IMR-90 (cell line): ENCODE measurements around the gene PADI1. TPM values are rescaled to one million over a fixed set of nuclear protein-coding genes. Genes with fewer than 3 reads are reported as not detected.

Experiments
- ATAC-seq: fragments of 200-7000 bp; cut with Tn5 transposase; 2 replicates; pipeline ENCODE4 v1.9.1; 2020; ENCODE audit warnings: low read depth, mild to moderate bottlenecking, moderate library complexity
- BruUV-seq: library from RNA; stranded (reverse); fragments of 400-500 nt; replicated peaks from 2 replicates; lab custom pipeline; 2021; lab: Mats Ljungman, UMichigan
- CTCF ChIA-PET: fragments of 300-600 bp; formaldehyde crosslinking; extraction: SDS; loops from one replicate; lab custom pipeline; 2021; ENCODE audit warnings: antibody characterized with exemption; lab: Yijun Ruan, JAX
- POLR2A ChIA-PET: fragments of 300-600 bp; sonication (Branson Sonifier 250); formaldehyde crosslinking; loops from one replicate; lab custom pipeline; 2022; ENCODE audit warnings: antibody characterized with exemption; ENCODE audit not compliant: unreplicated experiment; lab: Charles Lee
- DNase-seq: peaks from one replicate; pipeline ENCODE4 v3.0.0; 2013
- H2AFZ ChIP-seq: replicated peaks from 2 replicates; pipeline ENCODE3; 2013; ENCODE audit warnings: low read length, mild to moderate bottlenecking; ENCODE audit not compliant: poor library complexity
- H2AK5ac ChIP-seq: 2 replicates; pipeline ENCODE4 v1.6.1; 2013; ENCODE audit warnings: low read depth, low read length, inconsistent platforms
- H2AK9ac ChIP-seq: replicated peaks from 2 replicates; pipeline ENCODE3; 2013; ENCODE audit warnings: mild to moderate bottlenecking, low read depth, low read length, moderate library complexity; ENCODE audit not compliant: poor library complexity
- H2BK120ac ChIP-seq: 2 replicates; pipeline ENCODE4 v1.6.1; 2013; ENCODE audit warnings: low read depth, low read length, inconsistent platforms
- H2BK15ac ChIP-seq: 3 replicates; pipeline ENCODE4 v1.6.1; 2013; ENCODE audit warnings: low read depth, low read length, inconsistent platforms
- H2BK20ac ChIP-seq: 2 replicates; pipeline ENCODE4 v1.6.1; 2013; ENCODE audit warnings: low read depth, mild to moderate bottlenecking, inconsistent platforms, low read length, moderate library complexity
- H2BK5ac ChIP-seq: 2 replicates; pipeline ENCODE4 v1.6.1; 2013; ENCODE audit warnings: mild to moderate bottlenecking, low read depth, low read length, inconsistent platforms; ENCODE audit not compliant: poor library complexity, severe bottlenecking
- H3K14ac ChIP-seq: replicated peaks from 2 replicates; pipeline ENCODE4 v1.6.1; 2013; ENCODE audit warnings: low read depth, low read length, inconsistent platforms
- H3K18ac ChIP-seq: 2 replicates; pipeline ENCODE4 v1.6.1; 2013; ENCODE audit warnings: low read depth, low read length, control low read depth
- H3K23ac ChIP-seq: 2 replicates; pipeline ENCODE4 v1.6.1; 2013; ENCODE audit warnings: low read depth, low read length, inconsistent platforms
- H3K27ac ChIP-seq: 2 replicates; pipeline ENCODE4 v1.5.1; 2013; ENCODE audit warnings: mild to moderate bottlenecking, control low read depth, low read length; ENCODE audit not compliant: insufficient read depth
- H3K27me3 ChIP-seq: 2 replicates; pipeline ENCODE4 v1.6.1; 2013; ENCODE audit warnings: low read length; ENCODE audit not compliant: control insufficient read depth, insufficient read depth
- H3K36me3 ChIP-seq: 2 replicates; pipeline ENCODE4 v1.6.1; 2013; ENCODE audit warnings: low read length, mixed read lengths; ENCODE audit not compliant: control insufficient read depth, insufficient read depth
- H3K4ac ChIP-seq: 2 replicates; pipeline ENCODE4 v1.6.1; 2013; ENCODE audit warnings: low read depth, low read length, inconsistent platforms
- H3K4me1 ChIP-seq: 2 replicates; pipeline ENCODE4 v1.6.1; 2013; ENCODE audit warnings: low read length, mixed read lengths; ENCODE audit not compliant: control insufficient read depth, insufficient read depth
- H3K4me2 ChIP-seq: 2 replicates; pipeline ENCODE4 v1.6.1; 2013; ENCODE audit warnings: low read depth, mild to moderate bottlenecking, control low read depth, low read length, moderate library complexity
- H3K4me3 ChIP-seq: 2 replicates; pipeline ENCODE4 v1.5.1; 2013; ENCODE audit warnings: low read depth, mild to moderate bottlenecking, control low read depth, low read length, moderate library complexity; ENCODE audit not compliant: insufficient read depth
- H3K56ac ChIP-seq: 2 replicates; pipeline ENCODE4 v1.6.1; 2013; ENCODE audit warnings: low read length, inconsistent platforms; ENCODE audit not compliant: insufficient read depth; ENCODE audit errors: extremely low read depth
- H3K79me1 ChIP-seq, 2 experiments: 2 replicates each; pipeline ENCODE4 v1.6.1; 2013; ENCODE audit warnings: low read length in 2 of 2, inconsistent platforms in 1 of 2, low read depth in 1 of 2
- H3K9ac ChIP-seq: 2 replicates; pipeline ENCODE4 v1.6.1; 2013; ENCODE audit warnings: low read depth, low read length, control low read depth
- H3K9me1 ChIP-seq: 2 replicates; pipeline ENCODE4 v1.6.1; 2013; ENCODE audit warnings: low read length, inconsistent platforms; ENCODE audit not compliant: insufficient read depth
- H3K9me3 ChIP-seq: 2 replicates; pipeline ENCODE4 v1.6.1; 2013; ENCODE audit warnings: low read length; ENCODE audit not compliant: control insufficient read depth, insufficient read depth
- H4K20me1 ChIP-seq: 2 replicates; pipeline ENCODE4 v1.6.1; 2013; ENCODE audit warnings: low read length, inconsistent platforms; ENCODE audit not compliant: insufficient read depth
- H4K5ac ChIP-seq: 2 replicates; pipeline ENCODE4 v1.6.1; 2013; ENCODE audit warnings: mild to moderate bottlenecking, low read depth, low read length, control low read depth
- H4K8ac ChIP-seq, 2 experiments: 2 replicates each; pipeline ENCODE4 v1.6.1; 2013; ENCODE audit warnings: low read depth in 2 of 2, low read length in 2 of 2, control low read depth in 1 of 2, inconsistent platforms in 1 of 2
- H4K91ac ChIP-seq: 2 replicates; pipeline ENCODE4 v1.6.1; 2013; ENCODE audit warnings: low read depth, low read length, inconsistent platforms; ENCODE audit not compliant: insufficient read depth
- CEBPB ChIP-seq: IDR thresholded peaks from 2 replicates; pipeline ENCODE4 v1.6.1; 2012; ENCODE audit warnings: low read depth, low read length, improper control_type of control experiment
- POLR2A ChIP-seq: IDR thresholded peaks from 2 replicates; pipeline ENCODE4 v1.6.1; 2012; ENCODE audit warnings: mild to moderate bottlenecking, low read depth, low read length
- WGBS, 2 experiments: methylation state at CpG; one replicate each; pipeline versions ENCODE4 v1.1.5 to v1.1.7; 2013; ENCODE audit warnings: missing lambda C conversion rate in 2 of 2; ENCODE audit not compliant: insufficient read length in 1 of 2; ENCODE audit errors: extremely low coverage in 2 of 2; 5-methylcytosine and 5-hydroxymethylcytosine counted together
- dilution Hi-C: fragments of 300-500 bp; cut with HindIII; formaldehyde crosslinking; loops from one replicate; pipeline ENCODE4 v1.14.3; 2018; ENCODE audit warnings: low sequenced_read_pairs; ENCODE audit not compliant: unreplicated experiment
- in situ Hi-C: fragments of 300-500 bp; cut with MboI; formaldehyde crosslinking; loops from 3 replicates; pipeline ENCODE4 v1.14.3; 2019; ENCODE audit warnings: low sequenced_read_pairs, inconsistent platforms, mixed read lengths
- intact Hi-C: fragments of 100-400 bp; cut with micrococcal nuclease; formaldehyde crosslinking; loops from 2 replicates; pipeline ENCODE4 v1.10.0; 2022
- polyA plus RNA-seq, 3 experiments: library from polyadenylated mRNA; depleted of rRNA; stranded (reverse); fragments of >200 nt; gene quantifications; 2 replicates each; pipeline ENCODE4 v1.2.3, GENCODE V29; 2012; ENCODE audit warnings: low replicate concordance in 1 of 3
- total RNA-seq: library from RNA; depleted of rRNA; stranded (reverse); fragments of >200 nt; gene quantifications from 2 replicates; pipeline ENCODE4 v1.2.3, GENCODE V29; 2012

PADI1 gene
- total and polyA plus RNA-seq, 2 of the 4 experiments (the other 2 are of a cell fraction): 0.17 TPM; not detected in 1

DNA sequence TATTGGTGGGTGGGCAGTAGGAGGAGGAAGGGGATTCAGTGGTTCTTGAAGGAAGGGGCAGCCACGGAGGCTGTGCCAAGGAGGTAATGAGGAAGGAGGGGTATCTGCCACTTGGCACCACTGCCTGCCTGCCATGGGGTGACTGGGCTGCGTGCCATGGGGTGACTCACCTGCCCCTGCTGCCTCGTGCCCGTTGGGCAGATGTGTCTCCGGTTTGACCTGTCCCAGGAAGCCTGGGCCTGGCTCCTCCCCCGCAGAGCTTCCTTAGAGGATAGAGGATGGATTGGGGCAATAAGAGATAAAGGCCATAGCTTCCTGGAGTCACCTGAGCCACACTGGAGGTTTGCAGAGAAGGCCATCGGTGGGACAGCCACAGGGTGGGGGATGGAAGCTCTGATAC lies 45.7 kb downstream of the PADI1 start:
- 80% methylated on average over 1 of the region's 7 CpGs; no CpG with 5 or more reads in 1 of the 2 experiments for WGBS, 2 experiments
- CTCF ChIA-PET: interaction anchor here (0.9 kb wide), 1 partner anchor 125 kb away, joined by 3 read pairs; no protein-coding TSS in a partner anchor

More for the DNA sequence above, 45.7 kb downstream of the PADI1 start:
- no peak overlapping the region for H3K4ac ChIP-seq
- intact Hi-C loops: no loop called here
- no peak overlapping the region for H2BK120ac ChIP-seq
- H2AK9ac ChIP-seq: peak overlapping the region; percentile 1
- H4K20me1 ChIP-seq: no peaks in the 10 kb centered on the region
- DNase-seq (no peak), ATAC-seq (no peak)
- no peak overlapping the region for H3K14ac ChIP-seq
- H3K4me1 ChIP-seq: peaks cover 3% of the 10 kb centered on the region; the same call in 1 of the 2 replicates
- H3K4me3 ChIP-seq: no peak overlapping the region
- dilution Hi-C loops: no loop called here
- BruUV-seq: no TSS peak
- no peak overlapping the region for H3K4me2 ChIP-seq
- no peak overlapping the region for H3K9ac ChIP-seq
- H2BK15ac ChIP-seq: no peak overlapping the region
- no peak overlapping the region for H4K8ac ChIP-seq
- peak overlapping the region; percentile 57 for H2AK5ac ChIP-seq
- no peak overlapping the region for H2BK20ac ChIP-seq
- no peak for TF ChIP-seq POLR2A
- TF ChIP-seq CEBPB: no peak
- H3K56ac ChIP-seq: no peak overlapping the region
- H3K18ac ChIP-seq: no peak overlapping the region
- no peaks in the 10 kb centered on the region for H3K79me1 ChIP-seq
- H3K9me1 ChIP-seq: peaks cover 11% of the 10 kb centered on the region; the same call in 1 of the 2 replicates
- H4K91ac ChIP-seq: no peak overlapping the region
- in situ Hi-C loops: no loop called here
- H2BK5ac ChIP-seq: no peak overlapping the region
- peak overlapping the region; percentile 13 for H2AFZ ChIP-seq
- H3K9me3 ChIP-seq: no peaks in the 10 kb centered on the region
- peaks cover 5% of the 10 kb centered on the region; the same call in 1 of the 2 replicates for H3K27me3 ChIP-seq
- POLR2A ChIA-PET: interaction anchor here (0.6 kb wide), 1 partner anchor 59 kb away, joined by 6 read pairs; no protein-coding TSS in a partner anchor
- H3K36me3 ChIP-seq: no peaks in the 10 kb centered on the region
- H3K27ac ChIP-seq: no peak overlapping the region
- H3K23ac ChIP-seq: no peak overlapping the region
- no peak overlapping the region for H4K5ac ChIP-seq
